Measurements from ENCODE around the gene GALNT18.

The GALNT18 gene

DNA sequence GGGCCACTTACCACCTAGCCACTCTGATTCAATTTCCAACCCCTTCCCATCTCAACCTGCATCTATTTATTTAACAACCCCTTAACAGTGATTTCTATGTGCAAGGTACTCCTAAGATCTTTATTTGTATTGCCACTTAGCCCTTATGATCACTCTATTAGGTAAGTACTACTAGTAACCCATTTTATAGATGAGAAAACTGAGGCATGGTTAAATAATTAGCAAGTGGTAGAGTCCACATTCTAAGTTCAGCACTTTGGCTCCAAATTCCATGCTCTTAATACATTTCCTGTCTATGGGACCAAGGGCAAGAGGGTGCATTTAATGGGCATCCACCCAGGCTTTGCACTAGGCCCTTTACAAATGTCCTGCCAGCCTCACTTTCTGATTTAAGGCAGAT lies 230.6 kb downstream of the GALNT18 start:
- no peak for DNase-seq (ENCODE audit: low read depth in 3 of 3, low spot score in 1 of 3)

DNA sequence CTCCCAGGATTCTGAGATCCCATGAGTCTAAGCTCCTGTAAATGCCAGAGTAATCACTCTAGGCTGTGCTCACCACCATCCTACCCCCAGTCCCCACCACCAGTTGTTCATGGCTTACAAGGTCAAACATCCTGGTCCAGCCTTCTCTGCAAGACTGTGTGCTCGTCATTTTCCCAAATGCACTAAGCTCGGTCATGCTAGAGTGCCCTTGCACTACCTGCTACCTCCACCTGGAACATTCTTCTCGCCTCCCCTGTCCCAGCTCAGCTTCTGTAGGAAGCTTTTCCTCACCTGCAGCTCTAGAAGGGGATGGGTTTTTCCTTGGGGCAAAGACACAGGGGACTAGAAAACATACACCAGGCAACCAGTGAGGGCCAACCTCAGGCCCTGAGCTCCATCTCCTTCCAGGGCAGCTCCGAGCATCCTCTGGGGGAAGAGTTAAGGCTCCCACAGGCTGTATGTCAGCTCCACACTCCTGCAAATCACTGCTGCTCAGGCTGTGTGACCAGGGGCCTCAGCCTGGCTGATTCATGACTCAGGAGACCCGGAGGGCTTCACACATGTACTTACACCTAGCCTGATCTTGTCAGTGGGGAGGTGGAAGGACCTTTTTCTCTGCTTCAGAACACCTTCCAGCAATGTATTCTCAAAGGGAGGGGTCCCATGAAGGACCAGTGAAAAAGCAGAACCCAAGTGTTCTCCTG lies 231.6 kb downstream of the GALNT18 start:
- no peak for DNase-seq (ENCODE audit: low read depth in 3 of 3, low spot score in 1 of 3)

- no peak for DNase-seq (ENCODE audit: low read depth in 3 of 3, low spot score in 1 of 3)
These were observed 232.6 kb downstream of the GALNT18 start for GRCh38 chr11:11389238-11389637.

DNA sequence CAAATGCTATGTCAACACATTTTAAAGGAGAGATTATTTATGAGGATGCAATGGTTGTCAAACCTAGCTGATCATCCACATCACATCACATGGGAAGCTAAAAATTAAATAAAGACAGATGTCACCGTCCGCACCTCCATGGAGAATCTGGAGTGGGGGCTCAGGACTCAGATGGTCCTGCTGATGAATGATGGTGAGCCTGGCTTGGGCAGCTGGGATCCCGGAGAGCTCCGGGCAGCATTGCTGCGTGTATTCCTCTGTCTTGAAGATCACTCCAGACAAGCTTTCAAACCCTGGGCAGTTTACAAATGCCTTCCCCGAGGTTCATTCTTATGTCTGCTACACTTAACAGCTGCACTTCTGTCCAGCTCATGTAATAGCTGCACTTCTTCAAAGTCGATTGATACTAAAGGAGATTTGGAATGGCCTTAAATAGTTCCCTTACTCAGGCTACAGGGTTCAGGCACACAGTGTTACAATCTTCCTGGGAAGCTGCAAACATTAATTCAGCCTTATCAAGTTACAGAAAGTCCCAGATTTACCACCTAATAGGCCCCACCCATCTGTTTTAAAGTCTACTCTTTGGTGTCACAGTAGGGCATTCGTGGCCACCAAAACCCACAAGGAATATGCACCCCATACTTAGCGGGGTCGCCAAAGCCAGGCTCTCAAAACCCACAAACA lies 234.0 kb downstream of the GALNT18 start:
- no peak for DNase-seq (ENCODE audit: low read depth in 3 of 3, low spot score in 1 of 3)

DNA sequence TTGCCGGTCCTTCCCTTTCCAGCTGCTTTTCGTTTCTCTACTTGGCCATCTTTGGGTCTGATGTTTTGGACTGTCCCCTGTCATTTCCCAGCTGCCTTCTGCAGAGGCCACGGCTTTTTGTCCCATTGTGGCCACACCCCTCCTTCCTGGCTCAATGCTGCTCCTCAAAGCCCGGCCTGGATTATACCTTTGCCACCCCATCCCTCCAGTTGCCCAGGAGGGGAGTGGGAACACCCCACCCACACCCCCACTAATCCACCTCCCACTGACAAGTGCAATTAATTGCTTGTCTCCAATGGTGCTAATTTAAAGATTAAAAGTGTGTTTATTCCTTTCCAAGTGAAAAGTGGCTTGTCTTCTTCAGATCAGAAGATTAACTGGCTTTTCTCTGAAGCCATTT lies 234.6 kb downstream of the GALNT18 start:
- DNase-seq (ENCODE audit: low read depth in 3 of 3, low spot score in 1 of 3) = no peak

- DNase-seq (ENCODE audit: low read depth in 3 of 3, low spot score in 1 of 3) = no peak
These were observed 237.0 kb downstream of the GALNT18 start for GRCh38 chr11:11384829-11385228.

GRCh38 chr11:11383995-11384394 lies 237.8 kb downstream of the GALNT18 start:
- no peak for DNase-seq (ENCODE audit: low read depth in 3 of 3, low spot score in 1 of 3)

- DNase-seq (ENCODE audit: low read depth in 3 of 3, low spot score in 1 of 3) = no peak
These were observed 238.8 kb downstream of the GALNT18 start for GRCh38 chr11:11382858-11383532.

GRCh38 chr11:11381471-11382105 lies 240.2 kb downstream of the GALNT18 start:
- DNase-seq (ENCODE audit: low read depth in 3 of 3, low spot score in 1 of 3) = no peak

GRCh38 chr11:11380883-11381282 lies 240.9 kb downstream of the GALNT18 start:
- no peak for DNase-seq (ENCODE audit: low read depth in 3 of 3, low spot score in 1 of 3)

- no peak for DNase-seq (ENCODE audit: low read depth in 3 of 3, low spot score in 1 of 3)
These were observed 241.5 kb downstream of the GALNT18 start for GRCh38 chr11:11380340-11380739.

DNA sequence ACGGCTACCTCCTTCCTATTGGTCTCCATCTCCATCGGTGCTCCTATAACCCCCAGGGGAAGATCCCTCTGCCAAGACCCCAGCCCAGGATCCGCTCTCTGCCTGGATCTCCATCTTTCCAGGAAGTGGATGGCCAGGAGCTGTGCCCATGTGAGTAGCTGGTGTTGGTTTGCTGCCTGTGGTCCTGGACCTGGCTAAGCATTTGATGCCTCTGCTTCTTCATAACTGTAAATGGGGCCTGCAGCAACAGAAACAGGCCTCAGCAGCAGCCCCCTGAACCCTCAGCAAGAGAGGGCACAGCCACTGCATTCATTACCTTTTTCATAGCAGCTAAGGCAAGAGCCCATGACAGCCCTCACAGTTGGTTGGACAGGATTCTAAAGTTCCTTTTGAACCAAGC lies 242.1 kb downstream of the GALNT18 start:
- DNase-seq (ENCODE audit: low read depth in 3 of 3, low spot score in 1 of 3) = no peak

GRCh38 chr11:11378184-11378940 lies 243.4 kb downstream of the GALNT18 start:
- no peak for DNase-seq (ENCODE audit: low read depth in 3 of 3, low spot score in 1 of 3)

- no peak for DNase-seq (ENCODE audit: low read depth in 3 of 3, low spot score in 1 of 3)
These were observed 247.3 kb downstream of the GALNT18 start for GRCh38 chr11:11374358-11375148.

GRCh38 chr11:11373934-11374333 lies 247.9 kb downstream of the GALNT18 start:
- no peak for DNase-seq (ENCODE audit: low read depth in 3 of 3, low spot score in 1 of 3)

- DNase-seq (ENCODE audit: low read depth in 3 of 3, low spot score in 1 of 3) = no peak
These were observed 249.3 kb downstream of the GALNT18 start for GRCh38 chr11:11372461-11372860.

DNA sequence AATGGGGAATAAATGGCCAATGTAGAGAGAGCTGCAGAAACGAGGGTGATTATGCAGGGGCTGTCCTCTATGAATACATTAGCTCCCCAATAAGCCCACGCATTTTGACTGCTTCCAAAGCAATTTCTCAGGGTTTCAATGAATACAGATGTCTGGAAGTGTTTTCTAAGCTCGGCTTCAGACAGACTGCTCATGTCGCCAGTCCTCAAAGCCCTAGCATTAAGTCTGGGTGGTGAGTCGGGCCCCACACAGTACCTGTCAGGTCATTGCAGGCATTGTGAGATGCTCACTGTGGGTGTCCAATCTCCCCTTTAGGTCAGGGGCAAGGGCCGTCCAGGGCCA lies 250.9 kb downstream of the GALNT18 start:
- no peak for DNase-seq (ENCODE audit: low read depth in 3 of 3, low spot score in 1 of 3)

GRCh38 chr11:11370255-11370961 lies 251.4 kb downstream of the GALNT18 start:
- no peak for DNase-seq (ENCODE audit: low read depth in 3 of 3, low spot score in 1 of 3)

DNA sequence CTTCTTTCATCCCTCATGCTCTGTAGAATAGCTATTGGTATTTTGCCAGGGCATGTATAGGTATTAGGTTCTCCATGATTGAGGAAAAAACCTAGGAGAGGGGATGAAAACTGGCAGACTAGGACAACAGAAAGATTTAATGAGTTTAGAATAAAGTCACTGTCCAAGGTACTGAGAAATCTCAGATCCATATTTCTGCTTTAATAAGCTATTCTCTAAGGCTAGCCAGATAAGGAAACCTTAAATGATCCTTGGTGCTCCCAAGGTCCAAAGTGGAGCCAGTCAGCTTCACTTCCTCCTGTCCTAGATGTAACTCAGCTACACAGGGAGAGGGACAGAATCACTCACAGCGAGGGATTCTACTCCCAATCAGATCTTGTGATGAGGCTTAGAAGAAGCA lies 255.0 kb downstream of the GALNT18 start:
- no peak for DNase-seq (ENCODE audit: low read depth in 3 of 3, low spot score in 1 of 3)

DNA sequence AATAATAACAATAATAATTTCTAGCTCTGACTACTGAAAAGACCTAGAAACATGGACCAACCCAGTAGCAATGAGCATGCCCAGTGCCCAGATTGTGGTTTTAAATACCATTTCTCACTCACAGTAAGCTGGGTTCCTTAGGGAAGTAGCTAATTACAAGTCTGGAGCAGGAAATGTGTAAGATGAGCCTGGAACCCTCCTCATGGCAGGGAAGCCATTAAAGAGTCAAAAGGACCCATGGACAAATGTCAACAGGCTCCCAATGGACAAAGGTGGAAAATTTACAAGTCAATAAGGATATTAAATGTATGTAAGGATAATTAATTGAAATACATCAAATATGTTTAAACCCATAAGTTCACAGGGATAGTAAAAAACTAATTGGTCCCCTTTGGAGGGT lies 258.1 kb downstream of the GALNT18 start:
- DNase-seq (ENCODE audit: low read depth in 3 of 3, low spot score in 1 of 3) = no peak

All from stimulated activated CD4-positive, alpha-beta T cell treated with anti-CD3 and anti-CD28 coated beads, TNF-alpha, amount 100 ng/mL, for 1 hour (primary cell).